Body of pancreas (tissue), 4 donors: ENCODE measurements around the gene INA.
"Not testable (repeated sequence)": the region's sequence is repeated elsewhere in the genome, so short reads cannot be mapped to it uniquely, and the experiment has no call there.

Experiments used
- CTCF ChIP-seq, 7 experiments: fragments of 450-650 bp in 4 of 7; fragments of 200-600 bp in 3 of 7; sonication (generic) in 3 of 7; IDR thresholded peaks; one replicate each; pipeline ENCODE4 v1.5.1; 2016 to 2019; ENCODE audit warnings: antibody characterized with exemption in 7 of 7
- POLR2A ChIP-seq, 3 donors: fragments of 450-650 bp; IDR thresholded peaks; one replicate each; pipeline ENCODE4 v1.6.1; 2016; ENCODE audit warnings: antibody characterized with exemption in 3 of 3, mild to moderate bottlenecking in 2 of 3

GRCh38 chr10:103245587-103245986, 31.4 kb upstream of the INA start, which contains the start of gene RPEL1:
- not testable (repeated sequence) for TF ChIP-seq CTCF, POLR2A (IDR thresholded peaks at IDR 0.05)
